Measurements from ENCODE around the gene ARHGAP22. TPM values are rescaled to one million over a fixed set of nuclear protein-coding genes. Genes with fewer than 3 reads are reported as not detected.

ARHGAP22 gene
- polyA plus RNA-seq, 1 donor from 2014 or later = 0.15 TPM

DNA sequence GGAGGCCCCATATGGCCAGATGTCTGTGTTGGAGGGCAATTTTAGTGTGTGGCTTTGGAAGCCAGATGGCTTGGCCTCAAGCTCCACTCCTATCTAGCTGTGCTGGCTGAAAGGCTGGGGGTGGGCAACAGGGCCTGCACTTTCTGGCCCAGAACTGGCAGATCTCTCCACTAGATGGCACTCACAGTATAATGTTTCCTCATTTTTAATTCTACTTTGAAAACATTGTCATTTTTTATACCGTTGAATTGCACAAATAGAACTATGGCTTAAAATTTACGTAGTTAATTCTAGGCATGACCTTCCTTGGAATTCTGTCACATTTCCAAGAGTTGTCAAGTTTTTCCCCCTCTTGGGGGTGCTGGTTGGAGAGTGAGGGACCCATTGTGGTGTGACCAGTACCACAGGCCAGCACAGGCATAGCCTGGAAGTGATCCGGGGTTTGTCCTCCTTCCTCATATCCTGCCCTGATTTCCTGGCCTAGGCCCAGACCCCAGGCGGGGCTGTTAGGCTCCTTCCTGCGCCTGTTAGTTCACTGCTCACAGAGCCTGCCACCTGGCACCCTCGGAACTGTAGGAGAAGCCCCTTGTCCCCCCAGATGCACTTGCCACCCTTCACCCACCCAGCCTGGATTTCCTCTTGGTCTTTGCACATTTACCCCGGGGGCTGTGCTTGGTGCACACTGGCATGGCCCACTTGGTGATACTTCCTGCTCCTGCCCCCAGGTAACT, 52.8 kb downstream of the ARHGAP22 start:
- no peak overlapping the region for H3K9ac ChIP-seq (ENCODE audit: low read length)
- no peak overlapping the region for H3K27ac ChIP-seq (ENCODE audit: low read length)
- H2AFZ ChIP-seq (ENCODE audit: low read depth, low read length) = no peak overlapping the region
- H3K4me3 ChIP-seq (ENCODE audit: low read length) = no peak overlapping the region
- H3K9me2 ChIP-seq (ENCODE audit: insufficient read depth, low read length) = no peaks in the 10 kb centered on the region
- H4K20me1 ChIP-seq (ENCODE audit: insufficient read depth) = no peaks in the 10 kb centered on the region
- no peaks in the 10 kb centered on the region for H3K36me3 ChIP-seq (ENCODE audit: insufficient read depth, low read length)
- H3K9me3 ChIP-seq (ENCODE audit: low read length) = no peaks in the 10 kb centered on the region
- TF ChIP-seq SMC3 (conservative IDR thresholded peaks at IDR 0.05; ENCODE audit: poor library complexity) = peak; percentile 69
- peak; percentile 68 for TF ChIP-seq RAD21 (conservative IDR thresholded peaks at IDR 0.05)
- TF ChIP-seq EP300 (conservative IDR thresholded peaks at IDR 0.05; ENCODE audit: poor library complexity, severe bottlenecking) = no peak
- TF ChIP-seq, protein P1, sequence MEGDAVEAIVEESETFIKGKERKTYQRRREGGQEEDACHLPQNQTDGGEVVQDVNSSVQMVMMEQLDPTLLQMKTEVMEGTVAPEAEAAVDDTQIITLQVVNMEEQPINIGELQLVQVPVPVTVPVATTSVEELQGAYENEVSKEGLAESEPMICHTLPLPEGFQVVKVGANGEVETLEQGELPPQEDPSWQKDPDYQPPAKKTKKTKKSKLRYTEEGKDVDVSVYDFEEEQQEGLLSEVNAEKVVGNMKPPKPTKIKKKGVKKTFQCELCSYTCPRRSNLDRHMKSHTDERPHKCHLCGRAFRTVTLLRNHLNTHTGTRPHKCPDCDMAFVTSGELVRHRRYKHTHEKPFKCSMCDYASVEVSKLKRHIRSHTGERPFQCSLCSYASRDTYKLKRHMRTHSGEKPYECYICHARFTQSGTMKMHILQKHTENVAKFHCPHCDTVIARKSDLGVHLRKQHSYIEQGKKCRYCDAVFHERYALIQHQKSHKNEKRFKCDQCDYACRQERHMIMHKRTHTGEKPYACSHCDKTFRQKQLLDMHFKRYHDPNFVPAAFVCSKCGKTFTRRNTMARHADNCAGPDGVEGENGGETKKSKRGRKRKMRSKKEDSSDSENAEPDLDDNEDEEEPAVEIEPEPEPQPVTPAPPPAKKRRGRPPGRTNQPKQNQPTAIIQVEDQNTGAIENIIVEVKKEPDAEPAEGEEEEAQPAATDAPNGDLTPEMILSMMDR (IDR thresholded peaks at IDR 0.05; ENCODE audit: poor library complexity, severe bottlenecking) = peak; percentile 76
- TF ChIP-seq TAF1 (IDR thresholded peaks at IDR 0.05; ENCODE audit: low read depth) = no peak
- TF ChIP-seq EZH2 (IDR thresholded peaks at IDR 0.05; ENCODE audit: borderline replicate concordance, insufficient read depth, low read length, poor library complexity, severe bottlenecking) = no peak
- TF ChIP-seq, protein P2, sequence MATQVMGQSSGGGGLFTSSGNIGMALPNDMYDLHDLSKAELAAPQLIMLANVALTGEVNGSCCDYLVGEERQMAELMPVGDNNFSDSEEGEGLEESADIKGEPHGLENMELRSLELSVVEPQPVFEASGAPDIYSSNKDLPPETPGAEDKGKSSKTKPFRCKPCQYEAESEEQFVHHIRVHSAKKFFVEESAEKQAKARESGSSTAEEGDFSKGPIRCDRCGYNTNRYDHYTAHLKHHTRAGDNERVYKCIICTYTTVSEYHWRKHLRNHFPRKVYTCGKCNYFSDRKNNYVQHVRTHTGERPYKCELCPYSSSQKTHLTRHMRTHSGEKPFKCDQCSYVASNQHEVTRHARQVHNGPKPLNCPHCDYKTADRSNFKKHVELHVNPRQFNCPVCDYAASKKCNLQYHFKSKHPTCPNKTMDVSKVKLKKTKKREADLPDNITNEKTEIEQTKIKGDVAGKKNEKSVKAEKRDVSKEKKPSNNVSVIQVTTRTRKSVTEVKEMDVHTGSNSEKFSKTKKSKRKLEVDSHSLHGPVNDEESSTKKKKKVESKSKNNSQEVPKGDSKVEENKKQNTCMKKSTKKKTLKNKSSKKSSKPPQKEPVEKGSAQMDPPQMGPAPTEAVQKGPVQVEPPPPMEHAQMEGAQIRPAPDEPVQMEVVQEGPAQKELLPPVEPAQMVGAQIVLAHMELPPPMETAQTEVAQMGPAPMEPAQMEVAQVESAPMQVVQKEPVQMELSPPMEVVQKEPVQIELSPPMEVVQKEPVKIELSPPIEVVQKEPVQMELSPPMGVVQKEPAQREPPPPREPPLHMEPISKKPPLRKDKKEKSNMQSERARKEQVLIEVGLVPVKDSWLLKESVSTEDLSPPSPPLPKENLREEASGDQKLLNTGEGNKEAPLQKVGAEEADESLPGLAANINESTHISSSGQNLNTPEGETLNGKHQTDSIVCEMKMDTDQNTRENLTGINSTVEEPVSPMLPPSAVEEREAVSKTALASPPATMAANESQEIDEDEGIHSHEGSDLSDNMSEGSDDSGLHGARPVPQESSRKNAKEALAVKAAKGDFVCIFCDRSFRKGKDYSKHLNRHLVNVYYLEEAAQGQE (IDR thresholded peaks at IDR 0.05; ENCODE audit: borderline replicate concordance) = no peak
- TF ChIP-seq MXI1 (conservative IDR thresholded peaks at IDR 0.05; ENCODE audit: poor library complexity, severe bottlenecking) = no peak
- H3K79me2 ChIP-seq (replicated peaks; ENCODE audit: insufficient read depth, low read length) = no peaks in the 10 kb centered on the region
- no peaks in the 10 kb centered on the region for H3F3A ChIP-seq (ENCODE audit: insufficient read depth, low read length, poor library complexity, severe bottlenecking)
- H3K27me3 ChIP-seq (ENCODE audit: insufficient read depth, low read depth, low read length) = no peaks in the 10 kb centered on the region
- no peak overlapping the region for H3K4me2 ChIP-seq (ENCODE audit: low read length)

DNA sequence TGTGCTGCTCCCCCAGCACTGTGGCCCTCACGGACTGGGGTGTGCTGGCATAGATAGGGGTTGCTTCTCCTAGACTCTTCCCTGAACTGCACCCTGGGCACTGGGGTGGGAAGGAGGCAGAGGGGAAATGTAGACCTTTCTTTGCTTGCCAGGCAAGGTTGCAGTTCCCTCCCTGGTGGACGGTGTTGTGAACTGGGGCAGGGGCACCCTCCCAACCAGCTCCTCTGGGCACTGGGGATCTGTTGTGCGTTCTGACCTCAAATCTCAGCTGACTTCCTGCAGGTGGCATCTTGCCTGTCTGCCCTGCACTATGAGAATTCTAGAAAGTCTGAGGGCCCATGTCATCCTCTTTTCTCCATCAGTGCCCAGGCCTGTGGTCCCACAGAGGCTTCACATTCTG, 53.9 kb downstream of the ARHGAP22 start:
- Histone ChIP-seq H3K9ac (ENCODE audit: low read length) (no peak overlapping the region), H3F3A (ENCODE audit: insufficient read depth, low read length, poor library complexity, severe bottlenecking) (no peaks in the 10 kb centered on the region), H3K9me3 (ENCODE audit: low read length) (no peaks in the 10 kb centered on the region)

More for the DNA sequence above, 53.9 kb downstream of the ARHGAP22 start:
- H3K4me3 ChIP-seq (ENCODE audit: low read length) = no peak overlapping the region
- no peaks in the 10 kb centered on the region for H3K36me3 ChIP-seq (ENCODE audit: insufficient read depth, low read length)
- H3K27me3 ChIP-seq (ENCODE audit: insufficient read depth, low read depth, low read length) = no peaks in the 10 kb centered on the region
- H3K79me2 ChIP-seq (replicated peaks; ENCODE audit: insufficient read depth, low read length) = no peaks in the 10 kb centered on the region
- H2AFZ ChIP-seq (ENCODE audit: low read depth, low read length) = no peak overlapping the region
- TF ChIP-seq TAF1 (IDR thresholded peaks at IDR 0.05; ENCODE audit: low read depth) (no peak), EP300 (conservative IDR thresholded peaks at IDR 0.05; ENCODE audit: poor library complexity, severe bottlenecking) (no peak), SMC3 (conservative IDR thresholded peaks at IDR 0.05; ENCODE audit: poor library complexity) (no peak), POLR2AphosphoS5 (IDR thresholded peaks at IDR 0.05) (no peak), MXI1 (conservative IDR thresholded peaks at IDR 0.05; ENCODE audit: poor library complexity, severe bottlenecking) (no peak), EZH2 (IDR thresholded peaks at IDR 0.05; ENCODE audit: borderline replicate concordance, insufficient read depth, low read length, poor library complexity, severe bottlenecking) (no peak), RAD21 (conservative IDR thresholded peaks at IDR 0.05) (no peak)
- TF ChIP-seq, protein P1 (IDR thresholded peaks at IDR 0.05; ENCODE audit: poor library complexity, severe bottlenecking) = no peak
- TF ChIP-seq, protein P2 (IDR thresholded peaks at IDR 0.05; ENCODE audit: borderline replicate concordance) = no peak
- H3K27ac ChIP-seq (ENCODE audit: low read length) = no peak overlapping the region
- no peak overlapping the region for H3K4me2 ChIP-seq (ENCODE audit: low read length)
- no peaks in the 10 kb centered on the region for H4K20me1 ChIP-seq (ENCODE audit: insufficient read depth)
- H3K9me2 ChIP-seq (ENCODE audit: insufficient read depth, low read length) = no peaks in the 10 kb centered on the region

Measured in neural cell (in vitro differentiated cells).